ENCODE results near the gene HLA-DMA.

The HLA-DMA gene

DNA sequence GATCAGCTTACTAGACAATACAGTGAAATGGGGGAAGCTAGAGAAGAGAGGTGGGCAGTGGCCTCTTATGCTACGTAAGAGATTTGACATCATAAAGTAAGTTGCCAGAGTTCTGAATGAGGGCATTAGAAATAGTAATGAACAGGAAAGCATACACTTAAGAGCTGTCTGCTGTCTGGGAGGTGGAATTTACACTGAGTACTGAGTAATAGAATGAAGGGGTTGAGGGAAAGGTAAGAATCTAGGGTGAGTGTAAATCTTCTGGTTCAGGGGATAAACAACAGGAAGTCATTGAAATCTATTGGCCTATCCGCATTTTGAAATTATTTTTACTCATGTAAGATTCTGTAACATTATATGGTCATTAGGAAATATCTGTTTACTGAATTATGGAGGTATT lies 47.8 kb downstream of the HLA-DMA start:
- H3K27ac ChIP-seq = 0 out of 2 replicates have a peak overlapping the region, but pooled peaks have one; percentile 20
- TF ChIP-seq, protein P1, sequence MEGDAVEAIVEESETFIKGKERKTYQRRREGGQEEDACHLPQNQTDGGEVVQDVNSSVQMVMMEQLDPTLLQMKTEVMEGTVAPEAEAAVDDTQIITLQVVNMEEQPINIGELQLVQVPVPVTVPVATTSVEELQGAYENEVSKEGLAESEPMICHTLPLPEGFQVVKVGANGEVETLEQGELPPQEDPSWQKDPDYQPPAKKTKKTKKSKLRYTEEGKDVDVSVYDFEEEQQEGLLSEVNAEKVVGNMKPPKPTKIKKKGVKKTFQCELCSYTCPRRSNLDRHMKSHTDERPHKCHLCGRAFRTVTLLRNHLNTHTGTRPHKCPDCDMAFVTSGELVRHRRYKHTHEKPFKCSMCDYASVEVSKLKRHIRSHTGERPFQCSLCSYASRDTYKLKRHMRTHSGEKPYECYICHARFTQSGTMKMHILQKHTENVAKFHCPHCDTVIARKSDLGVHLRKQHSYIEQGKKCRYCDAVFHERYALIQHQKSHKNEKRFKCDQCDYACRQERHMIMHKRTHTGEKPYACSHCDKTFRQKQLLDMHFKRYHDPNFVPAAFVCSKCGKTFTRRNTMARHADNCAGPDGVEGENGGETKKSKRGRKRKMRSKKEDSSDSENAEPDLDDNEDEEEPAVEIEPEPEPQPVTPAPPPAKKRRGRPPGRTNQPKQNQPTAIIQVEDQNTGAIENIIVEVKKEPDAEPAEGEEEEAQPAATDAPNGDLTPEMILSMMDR (conservative IDR thresholded peaks at IDR 0.05) = no peak

DNA sequence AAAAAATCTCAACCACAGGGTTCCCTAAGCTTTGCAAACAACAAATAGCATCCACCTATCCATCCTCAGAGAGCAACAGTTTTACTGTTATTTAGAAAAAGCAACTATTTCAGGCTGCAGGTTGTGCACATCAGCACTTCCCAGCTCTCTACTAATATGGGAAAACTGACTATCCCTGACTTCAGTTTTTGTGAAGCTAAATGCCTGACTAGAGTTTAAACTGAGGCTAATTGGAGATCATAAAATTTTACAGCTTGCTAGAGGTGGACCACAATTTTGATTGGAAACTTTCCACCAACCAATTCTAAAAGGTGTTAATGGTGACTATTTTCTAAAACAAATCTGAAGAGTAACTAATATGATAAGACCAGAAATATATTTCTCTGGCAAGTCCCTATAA lies 48.9 kb downstream of the HLA-DMA start:
- TF ChIP-seq, protein P1 (conservative IDR thresholded peaks at IDR 0.05) = no peak

More for the DNA sequence above, 48.9 kb downstream of the HLA-DMA start:
- H3K27ac ChIP-seq = peak overlapping the region; percentile 20

Measured in VCaP (cell line).